NCI-H69 (cell line): Measurements from ENCODE around the gene ARTN.
A peak's percentile ranks its signal among the peaks of the same experiment; 100 is the strongest.

Source experiments
- DNase-seq: peaks from one replicate; lab custom pipeline; 2025; lab: John Stamatoyannopoulos, UW

The ARTN gene, protein sequence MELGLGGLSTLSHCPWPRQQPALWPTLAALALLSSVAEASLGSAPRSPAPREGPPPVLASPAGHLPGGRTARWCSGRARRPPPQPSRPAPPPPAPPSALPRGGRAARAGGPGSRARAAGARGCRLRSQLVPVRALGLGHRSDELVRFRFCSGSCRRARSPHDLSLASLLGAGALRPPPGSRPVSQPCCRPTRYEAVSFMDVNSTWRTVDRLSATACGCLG

DNA sequence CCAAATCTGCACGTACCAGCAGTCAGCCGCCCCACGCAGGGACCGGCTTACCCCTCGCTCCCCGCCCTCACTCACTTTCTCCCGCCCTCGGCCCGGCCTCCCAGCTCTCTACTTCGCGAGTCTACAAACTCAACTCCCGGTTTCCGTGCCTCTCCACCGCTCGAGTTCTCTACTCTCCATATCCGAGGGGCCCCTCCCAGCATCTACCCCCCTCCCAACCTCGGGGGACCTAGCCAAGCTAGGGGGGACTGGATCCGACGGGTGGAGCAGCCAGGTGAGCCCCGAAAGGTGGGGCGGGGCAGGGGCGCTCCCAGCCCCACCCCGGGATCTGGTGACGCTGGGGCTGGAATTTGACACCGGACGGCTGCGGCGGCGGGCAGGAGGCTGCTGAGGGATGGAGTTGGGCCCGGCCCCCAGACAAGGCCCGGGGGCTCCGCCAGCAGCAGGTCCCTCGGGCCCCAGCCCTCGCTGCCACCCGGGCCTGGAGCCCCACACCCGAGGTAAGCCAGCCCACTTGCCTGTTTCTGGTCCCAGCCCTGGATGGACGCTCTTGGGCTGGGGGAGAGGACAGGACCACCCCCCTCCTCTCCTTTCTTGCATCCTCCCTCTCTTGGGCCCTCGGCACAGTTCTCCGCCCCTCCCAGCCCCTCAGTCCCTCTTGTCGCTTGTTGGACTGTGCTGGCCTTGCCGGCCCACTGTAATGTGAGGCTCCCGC is at the start of gene ARTN:
Gene ARTN, plus strand, starts transcription at position 416 of the 715 bp plus-strand sequence. CDS start 1,856 bp downstream, outside the sequence.
- DNase-seq: peak; percentile 59

DNA sequence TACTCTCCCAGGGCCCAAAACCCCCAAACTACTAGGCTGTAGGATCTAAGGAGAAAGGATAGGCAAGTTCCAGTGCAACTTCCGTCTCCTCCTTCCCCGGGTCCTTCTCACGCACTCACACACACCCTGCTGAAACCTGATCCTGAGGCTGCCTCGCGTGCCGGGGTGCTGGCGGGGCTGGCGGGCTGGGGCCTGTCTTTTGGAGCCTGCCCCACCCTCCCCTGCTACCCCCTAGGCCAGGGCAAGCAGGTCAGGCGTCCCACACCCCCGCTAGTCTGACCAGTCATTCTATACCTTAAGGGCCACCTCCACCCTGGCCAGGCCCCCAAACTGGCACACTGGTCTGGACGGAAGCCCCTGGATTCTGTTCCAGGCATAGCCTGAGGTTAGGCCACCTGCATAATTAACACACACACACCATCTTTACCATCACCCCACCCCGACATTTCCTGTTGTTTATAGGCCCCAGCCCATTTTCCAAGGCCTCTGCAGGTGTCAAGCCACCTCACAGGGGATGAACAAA is 48.3 kb upstream of the ARTN start:
- DNase-seq: peak; percentile 77

DNA sequence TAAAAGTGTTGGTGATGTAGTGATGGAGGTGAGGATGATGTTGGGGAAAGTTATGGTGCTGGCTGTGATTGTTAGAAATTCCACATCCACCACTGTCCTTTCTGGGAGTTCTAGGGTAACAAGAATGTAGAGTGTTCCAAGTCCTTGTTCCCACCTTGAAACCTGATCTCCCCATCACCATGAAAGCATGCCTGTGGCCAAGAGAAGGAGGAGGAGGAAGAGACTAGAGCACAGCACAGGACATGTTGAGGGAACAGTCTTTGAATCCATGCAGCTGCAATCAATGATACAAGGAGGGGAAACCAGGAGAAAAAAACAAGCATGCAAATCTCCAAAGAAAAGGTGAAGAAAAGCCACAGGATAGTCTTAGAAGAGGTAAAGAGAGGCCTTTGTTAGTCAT is 45.9 kb upstream of the ARTN start:
- DNase-seq: no peak

DNA sequence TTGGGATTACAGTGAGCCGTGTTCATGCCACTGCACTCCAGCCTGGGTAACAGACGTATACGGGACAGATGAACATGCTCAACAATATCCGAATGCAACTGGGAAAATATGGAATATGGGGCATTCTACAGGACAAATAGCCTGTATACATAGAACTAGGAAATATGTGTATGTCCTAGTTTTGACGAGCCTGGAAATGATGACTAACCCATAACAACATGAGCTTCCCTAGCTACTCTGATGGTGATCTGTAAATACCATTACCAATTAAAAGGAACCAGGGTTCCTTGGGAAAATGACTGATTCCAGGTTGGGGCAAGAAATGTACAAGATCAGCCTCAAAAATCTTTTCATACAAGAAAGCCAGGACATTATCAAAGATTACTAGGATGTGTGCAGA is 42.8 kb upstream of the ARTN start:
- DNase-seq: no peak

DNA sequence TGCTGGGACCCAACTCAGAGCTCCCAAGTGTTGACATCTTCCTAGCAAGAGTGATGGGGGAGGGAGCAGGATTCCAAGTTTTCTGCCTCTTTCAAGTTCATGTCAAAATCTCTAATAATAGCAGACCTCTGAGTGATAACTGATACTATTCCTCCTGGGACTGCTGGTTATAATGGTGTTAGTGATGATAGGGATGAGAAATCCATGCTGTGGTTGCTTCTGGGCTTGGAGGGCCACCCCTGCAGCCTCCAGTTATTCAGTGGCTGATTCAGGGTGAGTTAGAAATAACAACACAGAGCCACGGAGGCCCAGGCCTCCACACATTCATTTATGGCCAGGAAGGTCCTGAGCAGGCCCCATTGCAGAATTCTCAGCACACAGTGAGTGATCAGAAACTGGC is 40.6 kb upstream of the ARTN start:
- DNase-seq: no peak

DNA sequence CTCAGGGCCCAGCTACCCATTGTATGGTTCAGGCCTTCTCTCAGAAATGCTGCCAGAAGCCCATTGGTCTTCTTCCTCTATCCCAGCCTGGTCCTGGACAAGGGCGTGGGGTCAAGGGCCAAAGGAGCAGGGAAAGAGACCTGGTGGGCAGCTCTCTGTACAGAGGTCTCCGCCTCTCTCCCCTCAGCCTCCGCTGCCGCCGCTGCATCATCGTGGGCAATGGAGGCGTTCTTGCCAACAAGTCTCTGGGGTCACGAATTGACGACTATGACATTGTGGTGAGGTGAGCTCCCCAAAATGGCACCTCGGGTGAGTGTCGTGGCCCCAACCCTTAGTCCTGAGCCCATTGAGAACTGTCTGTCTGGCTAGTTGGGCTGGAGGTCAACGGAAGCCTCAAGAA is 34.6 kb upstream of the ARTN start:
- DNase-seq: no peak

DNA sequence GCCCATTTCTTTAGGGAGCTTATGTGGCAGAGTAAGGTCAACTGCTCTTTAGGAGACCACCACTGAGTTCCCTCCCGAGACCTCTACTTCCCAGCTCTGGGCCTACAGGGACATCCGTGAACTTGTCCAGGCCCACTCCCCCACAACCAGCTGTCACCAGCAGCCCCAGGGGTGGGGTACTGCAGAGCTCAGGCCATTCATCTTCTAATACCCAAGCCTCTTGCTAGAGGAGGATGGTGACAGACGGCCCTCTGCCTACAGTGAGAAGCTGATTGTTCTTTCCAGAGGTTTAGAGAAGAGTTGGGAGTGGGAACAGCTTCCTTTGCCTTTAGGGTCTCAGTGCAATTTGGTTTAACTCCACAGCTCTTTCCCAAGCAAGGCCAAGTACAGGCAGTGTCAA is 33.2 kb upstream of the ARTN start:
- DNase-seq: no peak

DNA sequence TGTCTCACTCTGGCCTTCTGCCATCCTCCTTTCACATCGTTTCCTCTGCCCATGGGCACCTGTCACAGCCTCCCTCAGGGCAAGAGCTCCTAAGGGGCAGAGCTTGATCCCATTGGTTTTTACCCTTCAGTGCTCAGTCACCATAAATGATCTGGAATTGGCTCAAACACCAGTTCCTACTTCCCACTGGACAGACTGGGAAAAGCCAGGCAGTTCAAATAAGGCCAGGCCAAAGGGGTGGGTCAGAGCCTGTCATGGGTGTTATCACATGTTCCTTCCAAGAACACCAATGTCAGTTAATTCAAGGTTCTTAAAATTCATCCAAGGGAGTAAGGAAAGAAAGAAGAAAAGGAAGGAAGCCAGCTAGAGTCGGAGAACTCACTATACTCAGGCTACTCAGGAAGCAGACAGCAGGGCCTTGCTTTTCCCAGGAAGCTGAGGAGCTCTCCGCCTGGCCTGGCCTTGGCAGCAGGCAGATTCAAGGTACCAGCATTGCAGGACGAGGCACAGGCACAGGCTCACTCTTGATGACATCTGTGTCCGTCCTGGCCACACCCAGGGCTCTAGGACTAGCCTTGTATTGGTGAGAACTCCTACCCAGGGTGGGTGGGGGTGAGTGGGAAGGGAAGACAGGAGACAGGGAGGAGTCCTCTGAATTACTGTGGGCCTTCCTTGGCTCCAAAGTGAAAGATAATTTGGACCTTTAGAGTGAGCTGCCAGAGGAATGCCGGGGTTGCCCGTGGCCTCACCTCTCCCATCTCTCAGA is 32.2 kb upstream of the ARTN start:
- no peak for DNase-seq

DNA sequence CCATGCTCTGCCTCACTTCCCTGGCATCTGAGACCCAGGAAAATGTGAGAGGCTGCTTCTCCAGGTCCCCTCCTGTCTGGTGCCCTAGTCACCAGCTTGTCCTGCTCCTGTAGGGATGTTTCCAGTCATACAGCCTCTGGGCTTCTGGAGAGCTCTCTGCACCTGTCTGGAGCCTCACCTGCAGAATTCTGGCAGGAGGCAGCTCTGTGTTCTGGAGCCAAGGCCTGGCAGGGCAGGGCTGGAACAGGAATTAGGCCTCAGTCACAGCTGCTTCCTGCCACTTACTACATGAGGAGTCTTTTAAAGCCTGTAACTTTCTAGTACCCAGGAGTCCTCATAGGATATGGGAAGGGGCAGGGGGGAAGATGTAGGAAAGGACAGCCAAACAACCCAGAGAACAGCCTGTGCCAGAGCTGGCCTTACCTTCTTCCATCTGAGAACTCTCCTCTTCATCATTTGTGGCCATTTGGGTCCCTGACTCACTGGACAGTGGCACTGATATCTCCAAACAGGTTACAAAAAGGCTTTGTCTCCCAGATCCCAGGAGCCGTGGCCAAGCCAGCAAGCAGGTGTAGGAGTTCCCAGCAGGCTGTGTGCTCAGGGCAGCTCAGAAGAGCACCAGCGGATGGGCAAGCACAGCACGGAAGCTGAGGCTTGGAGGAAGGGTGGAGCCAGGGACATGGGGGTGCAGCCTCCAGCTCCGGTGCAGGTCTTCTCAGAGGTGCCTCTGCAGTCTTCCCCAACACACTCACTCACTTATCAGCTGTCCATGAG is 31.4 kb upstream of the ARTN start:
- no peak for DNase-seq

DNA sequence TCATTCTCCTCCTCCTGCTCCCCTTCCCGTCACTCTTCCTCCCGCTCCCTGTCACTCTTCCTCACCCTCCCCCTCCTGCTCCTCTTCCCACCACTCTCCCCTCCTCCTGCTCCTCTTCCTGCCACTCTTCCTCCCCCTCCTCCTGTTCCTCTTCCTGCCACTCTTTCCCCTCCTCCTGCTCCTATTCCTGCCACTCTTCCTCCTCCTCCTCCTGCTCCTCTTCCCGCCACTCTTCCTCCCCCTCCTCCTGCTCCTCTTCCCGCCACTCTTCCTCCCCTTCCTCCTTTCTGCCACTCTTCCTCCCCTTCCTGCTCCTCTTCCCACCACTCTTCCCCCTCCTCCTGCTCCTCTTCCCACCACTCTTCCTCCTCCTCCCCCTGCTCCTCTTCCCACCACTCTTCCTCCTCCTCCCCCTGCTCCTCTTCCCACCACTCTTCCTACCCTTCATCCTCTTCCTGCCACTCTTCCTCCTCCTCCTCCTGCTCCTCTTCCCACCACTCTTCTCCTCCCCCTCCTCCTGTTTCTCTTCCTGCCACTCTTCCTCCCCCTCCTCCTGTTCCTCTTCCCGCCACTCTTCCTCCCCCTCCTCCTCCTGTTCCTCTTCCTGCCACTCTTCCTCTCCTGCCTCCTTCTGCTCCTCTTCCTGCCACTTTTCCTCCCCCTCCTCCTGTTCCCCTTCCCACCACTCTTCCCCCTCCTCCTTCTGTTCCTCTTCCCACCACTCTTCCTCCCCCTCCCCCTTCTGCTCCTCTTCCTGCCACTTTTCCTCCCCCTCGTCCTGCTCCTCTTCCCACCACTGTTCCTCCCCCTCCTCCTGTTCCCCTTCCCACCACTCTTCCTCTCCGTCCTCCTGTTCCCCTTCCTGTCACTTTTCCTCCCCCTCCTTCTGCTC is 28.7 kb upstream of the ARTN start:
- peak; percentile 49 for DNase-seq

DNA sequence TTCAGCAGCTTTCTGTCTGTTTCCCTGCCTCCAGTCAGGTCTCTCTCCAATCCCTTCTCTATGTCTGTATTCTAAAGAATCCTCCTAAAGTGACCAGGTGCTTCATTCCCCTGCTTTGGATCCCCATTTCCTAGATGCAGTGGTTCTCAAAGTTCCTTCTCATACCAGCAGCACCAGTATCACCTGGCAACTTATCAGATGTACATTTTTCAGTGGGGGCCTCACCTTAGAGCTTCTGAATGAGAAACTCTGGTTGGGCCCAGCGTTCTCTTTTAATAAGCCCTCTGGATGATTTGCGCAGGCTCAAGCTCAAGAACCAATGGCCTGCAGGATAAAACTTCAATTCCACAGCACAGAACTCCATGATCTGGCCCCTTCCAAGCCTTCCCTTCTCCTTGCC is 25.4 kb upstream of the ARTN start:
- DNase-seq: no peak

DNA sequence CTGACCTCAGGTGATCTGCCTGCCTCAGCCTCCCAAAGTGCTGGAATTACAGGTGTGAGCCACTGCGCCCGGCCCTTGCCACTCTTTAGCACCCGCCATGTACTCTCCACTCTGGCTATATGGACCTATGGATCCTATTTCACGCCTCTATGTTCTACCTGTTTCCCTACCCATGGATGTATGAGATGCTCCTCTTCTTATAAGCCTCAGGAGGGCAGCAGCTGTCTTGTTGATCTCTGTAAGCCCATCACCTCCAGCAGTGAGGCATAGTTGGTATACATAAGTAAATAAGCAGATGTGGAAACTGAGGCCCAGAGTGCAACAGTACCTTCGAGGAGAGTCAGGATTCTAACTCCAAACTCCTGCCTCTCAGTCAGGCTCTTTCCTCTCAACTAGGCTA is 24.7 kb upstream of the ARTN start:
- DNase-seq: peak; percentile 12

DNA sequence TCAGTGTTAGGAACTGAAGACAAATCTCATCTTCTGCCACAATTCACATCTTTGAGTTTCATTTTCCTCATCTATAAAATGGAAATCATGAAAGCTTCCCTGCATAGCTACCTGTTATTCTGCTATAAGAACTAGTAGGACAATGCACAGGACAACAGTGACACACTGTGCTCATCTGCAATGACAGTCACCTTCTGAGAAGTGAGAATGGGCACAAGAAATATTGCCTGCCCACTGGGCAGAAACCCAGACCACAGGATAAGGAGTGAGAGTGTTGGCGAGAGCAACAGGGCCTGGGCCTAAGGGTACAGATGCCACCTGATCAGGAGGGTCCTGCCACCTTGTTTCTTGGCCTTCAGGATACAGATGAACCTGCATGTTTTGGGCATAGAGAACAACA is 23.3 kb upstream of the ARTN start:
- DNase-seq: no peak

DNA sequence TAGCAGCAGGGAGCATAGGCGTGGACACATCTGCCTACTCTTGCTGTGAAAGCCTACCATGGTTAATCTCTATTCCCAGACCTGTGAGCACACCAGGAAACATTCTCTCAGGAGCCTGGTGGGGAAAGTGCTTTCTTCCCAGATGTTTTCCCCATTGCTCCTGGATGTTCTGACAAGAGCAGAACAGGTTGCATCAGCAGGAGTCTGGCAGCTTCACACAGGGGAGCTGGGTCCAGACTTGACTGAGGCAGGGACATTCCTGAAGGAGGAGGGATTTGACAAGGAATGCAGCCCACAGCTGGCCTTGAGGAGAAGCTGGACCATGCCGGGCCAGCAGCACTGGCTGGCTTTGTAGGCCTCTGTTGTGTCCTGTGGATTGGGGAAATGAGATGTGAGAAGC is 21.0 kb upstream of the ARTN start:
- peak; percentile 7 for DNase-seq

DNA sequence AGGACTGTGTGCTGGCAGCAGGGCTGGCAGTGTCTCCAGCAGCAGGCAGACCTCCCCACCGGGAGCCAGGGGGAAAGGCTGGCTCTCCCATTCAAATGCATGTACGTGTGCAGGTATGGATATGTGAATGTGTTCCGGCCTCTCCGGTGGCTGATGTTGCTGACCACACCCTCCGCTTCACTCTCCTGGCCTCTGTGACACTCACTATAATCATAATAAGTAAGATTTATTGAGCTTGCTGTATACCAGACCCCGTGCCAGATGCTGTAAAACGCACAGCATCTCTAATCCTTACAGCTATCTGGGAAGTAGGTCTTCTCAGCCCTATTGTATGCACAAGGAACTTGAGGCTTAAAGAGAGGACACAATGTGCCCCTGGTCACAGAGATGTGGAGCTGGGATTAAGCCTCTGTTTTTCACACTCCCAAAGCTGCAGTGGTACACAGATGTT is 20.5 kb upstream of the ARTN start:
- no peak for DNase-seq

DNA sequence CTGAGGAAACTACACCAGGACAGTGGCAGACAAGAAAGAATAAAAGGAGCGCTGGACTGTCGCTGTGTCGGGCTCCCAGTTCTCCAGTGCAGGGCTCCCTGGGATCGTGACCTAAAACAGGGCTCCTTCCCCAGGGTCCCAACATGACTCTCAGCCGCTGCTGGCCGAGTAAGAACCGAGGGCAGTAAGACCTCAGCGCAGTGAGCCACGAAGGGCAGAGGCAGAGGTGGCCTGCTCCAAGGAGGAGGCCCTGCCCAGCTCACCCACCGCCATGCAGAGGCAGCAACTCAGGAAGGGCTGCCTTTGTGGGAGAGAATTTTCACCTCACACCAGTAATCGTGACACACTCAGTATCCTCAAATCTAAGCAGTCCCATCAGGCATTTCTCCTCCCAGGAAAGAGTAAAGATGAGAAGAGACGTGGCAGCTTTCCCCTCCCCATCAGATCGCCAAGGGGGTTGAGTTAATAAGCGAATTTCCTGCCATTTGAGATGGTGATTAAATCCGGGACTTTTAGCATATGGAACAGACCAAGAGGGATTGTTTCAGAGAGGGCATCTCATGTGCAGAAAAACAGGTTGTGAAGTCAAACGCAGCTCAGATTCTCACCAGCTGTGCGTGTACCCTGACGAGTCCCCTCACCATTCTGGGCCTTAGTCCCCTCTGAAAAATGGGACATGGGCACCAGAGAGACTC is 19.8 kb upstream of the ARTN start:
- no peak for DNase-seq

DNA sequence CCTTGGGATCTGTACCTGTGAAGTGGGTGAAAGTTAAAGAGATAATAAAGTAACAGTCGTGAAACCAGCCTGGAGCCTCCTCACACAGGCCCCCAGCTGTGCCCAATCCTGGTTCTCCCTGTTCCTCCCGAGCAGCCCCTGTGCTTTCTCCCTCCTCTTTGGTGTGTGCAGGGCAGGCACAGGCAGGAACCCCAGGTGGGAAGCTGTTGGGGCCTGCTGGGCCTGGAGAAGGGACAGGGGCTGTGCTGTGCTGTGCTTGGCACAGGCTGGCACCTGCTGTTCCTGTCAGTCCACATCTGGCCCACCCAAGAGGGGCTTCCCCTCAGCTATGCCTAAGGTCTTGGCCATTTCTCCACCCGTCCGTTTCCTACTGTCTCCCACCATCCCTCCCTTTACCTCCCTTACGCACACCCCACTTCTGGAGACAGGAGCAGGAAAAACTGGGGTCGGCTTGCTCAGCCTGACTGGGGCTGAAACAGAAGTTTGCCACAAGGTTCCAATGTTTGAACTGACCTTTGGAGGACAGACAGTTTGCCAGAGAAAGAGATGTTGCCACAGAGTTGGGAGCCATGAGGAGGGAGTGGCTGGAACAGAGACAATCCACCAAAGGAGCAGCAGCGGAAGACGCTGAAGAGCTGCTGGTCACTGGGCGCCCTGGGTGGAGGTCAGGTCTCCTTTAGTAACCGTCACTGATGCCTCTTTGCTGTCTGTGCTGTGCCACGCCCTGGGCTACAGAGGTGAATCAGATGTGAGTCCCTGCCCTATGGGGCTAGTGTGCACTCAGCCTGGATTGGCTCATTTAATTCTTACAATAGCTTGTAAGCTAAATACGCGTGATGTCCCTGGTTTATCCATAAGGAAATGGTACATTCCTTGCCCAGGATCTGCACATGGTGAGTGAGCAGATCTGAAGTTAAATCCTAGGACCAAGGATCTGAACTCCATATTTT is 18.8 kb upstream of the ARTN start:
- no peak for DNase-seq

DNA sequence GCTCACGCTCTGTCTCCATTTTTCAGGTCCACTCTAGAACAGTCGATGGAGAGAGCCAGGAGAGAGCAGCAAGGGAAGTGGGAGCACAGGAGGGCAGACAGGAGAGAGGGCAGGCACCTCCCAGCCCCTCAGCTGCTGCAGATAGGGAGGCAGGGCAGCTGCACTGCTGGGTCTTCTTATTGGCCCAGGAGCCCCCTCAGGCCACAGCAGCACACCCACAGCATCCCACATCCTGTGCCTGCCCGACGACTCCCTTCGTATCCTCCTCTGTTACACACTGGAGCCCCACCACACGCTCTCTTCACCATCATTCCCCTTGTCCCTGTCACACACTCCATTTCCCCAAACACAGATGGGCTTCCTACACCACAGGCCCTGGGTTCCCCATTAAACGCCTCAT is 13.7 kb upstream of the ARTN start:
- DNase-seq: no peak

DNA sequence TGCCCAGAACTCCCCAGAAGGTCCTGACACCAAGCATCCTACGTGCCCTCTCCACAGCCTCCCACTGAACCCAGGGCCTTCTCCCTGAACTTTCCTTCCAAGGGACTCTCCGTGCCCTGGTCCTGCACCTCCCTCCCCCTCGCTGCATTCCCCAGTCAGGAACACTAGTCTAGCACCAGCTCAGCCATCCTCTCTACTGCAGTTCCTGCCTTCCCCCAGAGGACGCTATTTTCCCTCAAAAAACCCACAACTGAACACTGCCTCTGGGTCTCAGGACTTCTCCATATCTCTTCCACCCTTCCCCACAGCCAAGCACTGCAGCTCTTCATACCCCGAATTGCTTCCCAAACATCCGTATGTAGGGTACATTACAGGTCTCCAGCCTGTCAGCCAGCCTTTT is 12.6 kb upstream of the ARTN start:
- DNase-seq: no peak
